Brain pericyte (primary cell): ENCODE data around the gene TNXB.
A peak's percentile ranks its signal among the peaks of the same experiment; 100 is the strongest.
"Not testable (repeated sequence)": the region's sequence is repeated elsewhere in the genome, so short reads cannot be mapped to it uniquely, and the experiment has no call there.

Experiments used
- DNase-seq: peaks from one replicate; pipeline ENCODE4 v3.0.0-alpha.2; 2012; ENCODE audit warnings: low read depth, low spot score

Gene TNXB

GRCh38 chr6:32068315-32068714 lies 40.8 kb downstream of the TNXB start:
- not testable (repeated sequence) for DNase-seq

- DNase-seq: not testable (repeated sequence)
Measured at GRCh38 chr6:32067521-32067920, 41.6 kb downstream of the TNXB start.

- DNase-seq: no peak
Measured at GRCh38 chr6:32064706-32065105, 44.4 kb downstream of the TNXB start.

GRCh38 chr6:32060966-32061655 lies 48.0 kb downstream of the TNXB start:
- DNase-seq: no peak

GRCh38 chr6:32058511-32058963 lies 50.6 kb downstream of the TNXB start:
- no peak for DNase-seq

- DNase-seq: no peak
Measured at GRCh38 chr6:32057966-32058365, 51.2 kb downstream of the TNXB start.

GRCh38 chr6:32056254-32056653 lies 52.9 kb downstream of the TNXB start:
- no peak for DNase-seq

GRCh38 chr6:32055756-32056155 lies 53.4 kb downstream of the TNXB start:
- DNase-seq: not testable (repeated sequence)

- not testable (repeated sequence) for DNase-seq
Measured at GRCh38 chr6:32053314-32053713, 55.8 kb downstream of the TNXB start.

GRCh38 chr6:32052626-32053025 lies 56.5 kb downstream of the TNXB start:
- not testable (repeated sequence) for DNase-seq

GRCh38 chr6:32050562-32050961 lies 58.6 kb downstream of the TNXB start:
- no peak for DNase-seq

GRCh38 chr6:32049736-32050135 lies 59.4 kb downstream of the TNXB start:
- not testable (repeated sequence) for DNase-seq

GRCh38 chr6:32049149-32049548 lies 60.0 kb downstream of the TNXB start:
- DNase-seq: not testable (repeated sequence)

GRCh38 chr6:32047855-32048766 lies 61.0 kb downstream of the TNXB start:
- no peak for DNase-seq

- DNase-seq: no peak
Measured at GRCh38 chr6:32047539-32047854, 61.6 kb downstream of the TNXB start.

- no peak for DNase-seq
Measured at GRCh38 chr6:32047084-32047478, 62.1 kb downstream of the TNXB start.

GRCh38 chr6:32046450-32047083 lies 62.6 kb downstream of the TNXB start:
- peak; percentile 22 for DNase-seq

GRCh38 chr6:32045811-32046449 lies 63.2 kb downstream of the TNXB start:
- DNase-seq: no peak

- not testable (repeated sequence) for DNase-seq
Measured at GRCh38 chr6:32044916-32045315, 64.2 kb downstream of the TNXB start.

GRCh38 chr6:32043589-32044380 lies 65.4 kb downstream of the TNXB start:
- not testable (repeated sequence) for DNase-seq

- DNase-seq: not testable (repeated sequence)
Measured at GRCh38 chr6:32042276-32042675, 66.9 kb downstream of the TNXB start.
